ENCODE data around the gene KCNIP3.

KCNIP3 gene

DNA sequence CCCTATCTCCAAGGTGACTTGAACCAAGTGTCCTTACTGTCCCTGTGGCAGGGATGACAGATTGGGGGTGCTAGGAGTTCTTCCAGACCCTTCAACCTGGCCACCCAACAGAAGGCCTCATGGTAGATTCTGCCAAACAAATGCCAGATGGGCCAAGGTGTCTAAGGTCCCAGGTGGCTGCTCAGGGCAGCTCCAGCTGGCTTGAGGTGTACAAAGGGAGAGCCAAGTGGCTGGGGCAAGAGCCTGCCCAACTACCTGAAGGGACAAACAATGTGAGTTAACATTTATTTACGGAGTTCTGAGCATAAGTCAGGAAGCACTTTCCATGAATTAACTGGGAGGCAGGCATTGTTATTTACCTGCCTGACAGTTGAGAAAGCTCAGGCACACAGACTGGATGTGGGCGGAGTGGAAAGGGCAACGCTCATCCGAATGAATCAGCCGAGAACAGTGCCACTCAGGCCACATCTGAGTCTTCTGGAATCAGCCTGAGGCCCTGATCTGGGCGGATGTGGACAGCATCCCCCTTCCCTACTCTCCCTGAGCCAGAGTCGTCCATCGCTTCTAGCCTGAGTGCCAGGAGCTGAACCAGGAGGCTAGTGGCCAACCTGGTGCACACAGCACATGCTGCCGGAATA lies 4.4 kb upstream of the KCNIP3 start:
- peaks cover 7% of the 10 kb centered on the region for H3K4me1 ChIP-seq (ENCODE audit: insufficient read depth, poor library complexity, severe bottlenecking)
- H3K27ac ChIP-seq (ENCODE audit: poor library complexity, severe bottlenecking): peak overlapping the region; percentile 52
- H3K36me3 ChIP-seq (ENCODE audit: low read depth): peaks cover 4% of the 10 kb centered on the region; the same call in 1 of the 2 replicates
- H3K4me3 ChIP-seq (ENCODE audit: severe bottlenecking): no peak overlapping the region
- ATAC-seq (ENCODE audit: low read depth) (peak; percentile 97), DNase-seq (ENCODE audit: low spot score) (no peak)
- H3K9me3 ChIP-seq (ENCODE audit: severe bottlenecking): no peaks in the 10 kb centered on the region
- TF ChIP-seq, protein P1, sequence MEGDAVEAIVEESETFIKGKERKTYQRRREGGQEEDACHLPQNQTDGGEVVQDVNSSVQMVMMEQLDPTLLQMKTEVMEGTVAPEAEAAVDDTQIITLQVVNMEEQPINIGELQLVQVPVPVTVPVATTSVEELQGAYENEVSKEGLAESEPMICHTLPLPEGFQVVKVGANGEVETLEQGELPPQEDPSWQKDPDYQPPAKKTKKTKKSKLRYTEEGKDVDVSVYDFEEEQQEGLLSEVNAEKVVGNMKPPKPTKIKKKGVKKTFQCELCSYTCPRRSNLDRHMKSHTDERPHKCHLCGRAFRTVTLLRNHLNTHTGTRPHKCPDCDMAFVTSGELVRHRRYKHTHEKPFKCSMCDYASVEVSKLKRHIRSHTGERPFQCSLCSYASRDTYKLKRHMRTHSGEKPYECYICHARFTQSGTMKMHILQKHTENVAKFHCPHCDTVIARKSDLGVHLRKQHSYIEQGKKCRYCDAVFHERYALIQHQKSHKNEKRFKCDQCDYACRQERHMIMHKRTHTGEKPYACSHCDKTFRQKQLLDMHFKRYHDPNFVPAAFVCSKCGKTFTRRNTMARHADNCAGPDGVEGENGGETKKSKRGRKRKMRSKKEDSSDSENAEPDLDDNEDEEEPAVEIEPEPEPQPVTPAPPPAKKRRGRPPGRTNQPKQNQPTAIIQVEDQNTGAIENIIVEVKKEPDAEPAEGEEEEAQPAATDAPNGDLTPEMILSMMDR (IDR thresholded peaks at IDR 0.05; ENCODE audit: poor library complexity, severe bottlenecking): no peak
- peaks cover 2% of the 10 kb centered on the region for H3K27me3 ChIP-seq (ENCODE audit: insufficient read depth, poor library complexity, severe bottlenecking)

DNA sequence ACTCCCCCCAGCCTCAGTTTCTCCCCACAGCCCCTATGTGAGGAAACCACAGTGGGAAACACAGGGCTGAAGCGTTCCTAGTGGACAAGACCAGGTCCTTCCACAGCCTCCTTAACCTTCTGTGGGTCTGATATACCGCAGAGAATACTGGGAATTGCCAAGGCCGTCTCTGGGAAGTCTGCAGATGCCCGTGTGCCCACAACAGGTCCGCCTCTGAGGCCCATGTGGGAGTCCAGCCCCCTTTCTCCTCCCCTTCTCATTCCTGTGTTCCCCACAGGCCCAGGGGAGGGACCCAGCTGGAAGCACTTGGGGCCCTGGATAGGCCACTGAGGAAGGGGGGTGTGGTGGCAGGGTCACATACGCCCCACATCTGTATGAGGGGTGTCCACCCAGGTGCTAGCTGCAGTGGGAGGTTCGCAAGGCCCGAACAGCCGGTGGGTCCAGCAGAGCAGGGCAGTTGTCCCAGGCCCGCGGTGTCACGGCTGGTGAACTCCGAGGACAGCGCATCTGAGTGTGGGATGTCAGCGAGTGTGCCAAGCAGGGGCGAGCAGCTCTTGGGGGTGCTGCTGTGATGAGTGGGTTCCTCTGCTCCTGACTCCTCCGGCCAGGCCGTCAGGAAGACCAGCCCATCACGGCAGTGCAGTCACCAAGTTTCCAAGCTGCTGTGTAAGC lies 2.4 kb upstream of the KCNIP3 start:
- Histone ChIP-seq H3K9me3 (ENCODE audit: severe bottlenecking) (no peaks in the 10 kb centered on the region), H3K36me3 (ENCODE audit: low read depth) (peaks cover 4% of the 10 kb centered on the region; the same call in 1 of the 2 replicates), H3K4me3 (ENCODE audit: severe bottlenecking) (no peak overlapping the region), H3K27me3 (ENCODE audit: insufficient read depth, poor library complexity, severe bottlenecking) (peaks cover 2% of the 10 kb centered on the region), H3K27ac (ENCODE audit: poor library complexity, severe bottlenecking) (no peak overlapping the region), H3K4me1 (ENCODE audit: insufficient read depth, poor library complexity, severe bottlenecking) (peaks cover 7% of the 10 kb centered on the region)
- TF ChIP-seq, protein P1 (IDR thresholded peaks at IDR 0.05; ENCODE audit: poor library complexity, severe bottlenecking): no peak
- no peak for DNase-seq (ENCODE audit: low spot score)
- no peak for ATAC-seq (ENCODE audit: low read depth)

DNA sequence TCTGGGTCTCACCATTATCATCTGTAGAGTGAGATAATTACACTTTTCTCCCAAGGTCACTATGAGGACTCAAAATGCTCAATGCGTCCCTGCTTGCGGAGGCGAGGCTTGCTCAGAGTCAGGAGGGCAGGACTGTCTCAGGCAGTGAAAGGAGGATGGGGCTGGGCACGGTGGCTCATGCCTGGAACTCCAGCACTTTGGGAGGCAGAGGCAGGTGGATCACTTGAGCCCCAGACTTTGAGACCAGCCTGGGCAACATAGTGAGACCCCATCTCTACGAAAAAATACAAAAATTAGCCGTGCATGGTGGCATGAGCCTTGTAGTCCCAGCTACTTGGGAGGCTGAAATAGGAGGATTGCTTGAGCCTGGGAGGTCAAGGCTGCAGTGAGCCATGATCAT lies 1.8 kb upstream of the KCNIP3 start:
- DNase-seq (ENCODE audit: low spot score): no peak
- Histone ChIP-seq H3K36me3 (ENCODE audit: low read depth) (peaks cover under 1% of the 10 kb centered on the region; the same call in 1 of the 2 replicates), H3K4me3 (ENCODE audit: severe bottlenecking) (no peak overlapping the region), H3K4me1 (ENCODE audit: insufficient read depth, poor library complexity, severe bottlenecking) (peaks cover 7% of the 10 kb centered on the region), H3K9me3 (ENCODE audit: severe bottlenecking) (no peaks in the 10 kb centered on the region), H3K27me3 (ENCODE audit: insufficient read depth, poor library complexity, severe bottlenecking) (peaks cover 2% of the 10 kb centered on the region), H3K27ac (ENCODE audit: poor library complexity, severe bottlenecking) (no peak overlapping the region)
- no peak for ATAC-seq (ENCODE audit: low read depth)
- TF ChIP-seq, protein P1 (IDR thresholded peaks at IDR 0.05; ENCODE audit: poor library complexity, severe bottlenecking): no peak

DNA sequence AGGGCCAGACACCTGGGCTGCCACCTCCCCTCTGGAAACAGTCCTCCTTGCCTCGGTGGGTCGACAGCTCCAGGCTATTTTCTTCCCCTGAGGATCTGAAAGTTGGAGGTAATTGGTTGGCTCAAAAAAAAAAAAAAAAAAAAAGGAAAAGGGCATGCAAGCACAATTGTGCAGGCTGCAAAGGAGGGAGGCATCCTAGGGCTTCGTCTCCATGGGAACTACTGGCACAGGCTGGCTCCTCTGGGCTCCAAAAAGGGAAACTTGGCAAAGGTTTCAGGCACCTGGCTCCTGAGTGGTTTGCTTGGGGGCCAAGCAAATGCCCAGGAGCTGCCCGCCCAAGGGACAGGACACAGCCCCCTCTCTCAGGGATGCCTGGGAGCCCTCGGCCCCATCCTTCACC lies 1.1 kb upstream of the KCNIP3 start:
- TF ChIP-seq, protein P1 (IDR thresholded peaks at IDR 0.05; ENCODE audit: poor library complexity, severe bottlenecking): no peak
- Histone ChIP-seq H3K9me3 (ENCODE audit: severe bottlenecking) (no peaks in the 10 kb centered on the region), H3K27ac (ENCODE audit: poor library complexity, severe bottlenecking) (no peak overlapping the region), H3K4me1 (ENCODE audit: insufficient read depth, poor library complexity, severe bottlenecking) (peaks cover 7% of the 10 kb centered on the region), H3K36me3 (ENCODE audit: low read depth) (no peaks in the 10 kb centered on the region), H3K4me3 (ENCODE audit: severe bottlenecking) (no peak overlapping the region), H3K27me3 (ENCODE audit: insufficient read depth, poor library complexity, severe bottlenecking) (peaks cover 2% of the 10 kb centered on the region)
- DNase-seq (ENCODE audit: low spot score): no peak
- no peak for ATAC-seq (ENCODE audit: low read depth)
